ENCODE measurements around the gene KDM5C.

DNA sequence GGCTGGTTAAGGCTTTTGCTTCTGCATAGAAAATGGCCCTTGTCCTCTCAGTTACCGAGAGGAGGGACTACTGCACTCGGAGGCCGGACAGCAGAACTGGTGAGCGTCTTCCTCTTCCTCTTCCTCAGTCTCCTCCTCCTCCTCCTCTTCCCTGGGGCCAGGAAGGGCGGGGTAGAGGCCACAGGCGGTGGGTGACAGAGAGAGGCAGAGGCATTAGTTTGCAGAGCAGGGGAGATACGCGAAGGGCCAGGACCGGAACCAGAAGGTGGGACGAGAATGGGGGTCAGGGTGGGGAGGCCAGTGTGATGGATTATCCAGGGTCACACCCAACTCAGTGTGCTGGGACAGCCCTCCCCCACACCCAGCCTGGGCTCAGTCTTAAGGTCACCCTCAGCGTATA is 41.9 kb upstream of the KDM5C start:
- TF ChIP-seq POLR2AphosphoS5 (IDR thresholded peaks at IDR 0.05; ENCODE audit: low read depth, low read length): no peak
- no peak for TF ChIP-seq POLR2A (IDR thresholded peaks at IDR 0.05; ENCODE audit: low read depth, low read length)

Measured in GM12892 (cell line).